Osteocyte (in vitro differentiated cells): ENCODE data around the gene HOXC9. TPM values are rescaled to one million over a fixed set of nuclear protein-coding genes. Genes with fewer than 3 reads are reported as not detected.

ENCODE experiments used
- DNase-seq: peaks from one replicate; pipeline ENCODE4 v3.0.0; 2021; ENCODE audit warnings: mixed read lengths; ENCODE audit not compliant: unreplicated experiment; ENCODE audit errors: extremely low spot score
- H3K27ac Mint-ChIP-seq: one replicate; pipeline ENCODE4 v1.8.0; 2021; ENCODE audit warnings: mild to moderate bottlenecking, mixed read lengths; ENCODE audit not compliant: unreplicated experiment
- H3K27me3 Mint-ChIP-seq: one replicate; pipeline ENCODE4 v1.8.0; 2021; ENCODE audit warnings: mixed read lengths; ENCODE audit not compliant: unreplicated experiment
- H3K36me3 Mint-ChIP-seq: one replicate; pipeline ENCODE4 v1.8.0; 2021; ENCODE audit warnings: mixed read lengths; ENCODE audit not compliant: unreplicated experiment
- H3K4me1 Mint-ChIP-seq: one replicate; pipeline ENCODE4 v1.8.0; 2021; ENCODE audit warnings: mixed read lengths; ENCODE audit not compliant: unreplicated experiment
- H3K4me3 Mint-ChIP-seq: one replicate; pipeline ENCODE4 v1.8.0; 2021; ENCODE audit warnings: mild to moderate bottlenecking, moderate library complexity, mixed read lengths; ENCODE audit not compliant: unreplicated experiment
- H3K9me3 Mint-ChIP-seq: one replicate; pipeline ENCODE4 v1.8.0; 2021; ENCODE audit warnings: mixed read lengths; ENCODE audit not compliant: unreplicated experiment
- microRNA-seq: library from miRNA; unstranded; fragments of <30 nt; microRNA quantifications from one replicate; pipeline ENCODE4 v1.1.0, GENCODE V29; 2020; ENCODE audit not compliant: unreplicated experiment
- total RNA-seq: library from RNA; stranded (reverse); gene quantifications from 2 replicates; pipeline ENCODE4 v1.2.1, GENCODE V29; 2021
- TF ChIP-seq, protein P1 (sequence below): fragments of 200-600 bp; sonication (generic); IDR thresholded peaks from 2 replicates; pipeline ENCODE4 v1.5.0; 2021; ENCODE audit warnings: antibody characterized with exemption, mild to moderate bottlenecking, moderate library complexity

The HOXC9 gene
- total RNA-seq, 1 donor from 2014 or later: not detected

DNA sequence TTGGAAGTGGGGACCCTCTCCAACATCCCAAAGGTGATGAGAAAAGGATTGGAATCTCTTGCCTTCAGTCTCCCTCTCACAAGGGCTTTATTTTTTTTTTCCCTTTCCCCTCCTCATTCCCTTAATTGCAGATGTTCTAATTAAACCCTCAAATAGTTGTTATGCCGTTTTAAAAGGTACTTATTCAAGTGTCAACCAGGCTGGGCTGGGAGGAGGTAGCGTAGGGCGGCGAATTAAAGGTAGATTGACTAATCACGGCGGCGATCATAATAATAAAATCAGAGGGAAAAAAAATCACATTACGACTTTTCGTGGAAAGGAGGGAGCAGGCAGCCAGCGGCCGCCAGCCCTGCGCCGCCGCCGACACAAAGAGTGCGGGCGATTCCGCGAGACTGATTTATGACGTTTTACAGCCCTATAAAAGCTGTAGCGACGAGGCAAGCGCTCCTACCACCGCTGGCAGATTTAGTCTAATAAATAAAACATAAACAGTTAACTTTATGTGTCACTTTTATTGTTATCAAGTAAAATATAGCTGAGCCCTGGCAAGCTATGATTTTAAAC is 52.0 kb downstream of the HOXC9 start:
- H3K4me1 Mint-ChIP-seq: no peaks in the 10 kb centered on the region
- DNase-seq: no peak
- TF ChIP-seq, protein P1, sequence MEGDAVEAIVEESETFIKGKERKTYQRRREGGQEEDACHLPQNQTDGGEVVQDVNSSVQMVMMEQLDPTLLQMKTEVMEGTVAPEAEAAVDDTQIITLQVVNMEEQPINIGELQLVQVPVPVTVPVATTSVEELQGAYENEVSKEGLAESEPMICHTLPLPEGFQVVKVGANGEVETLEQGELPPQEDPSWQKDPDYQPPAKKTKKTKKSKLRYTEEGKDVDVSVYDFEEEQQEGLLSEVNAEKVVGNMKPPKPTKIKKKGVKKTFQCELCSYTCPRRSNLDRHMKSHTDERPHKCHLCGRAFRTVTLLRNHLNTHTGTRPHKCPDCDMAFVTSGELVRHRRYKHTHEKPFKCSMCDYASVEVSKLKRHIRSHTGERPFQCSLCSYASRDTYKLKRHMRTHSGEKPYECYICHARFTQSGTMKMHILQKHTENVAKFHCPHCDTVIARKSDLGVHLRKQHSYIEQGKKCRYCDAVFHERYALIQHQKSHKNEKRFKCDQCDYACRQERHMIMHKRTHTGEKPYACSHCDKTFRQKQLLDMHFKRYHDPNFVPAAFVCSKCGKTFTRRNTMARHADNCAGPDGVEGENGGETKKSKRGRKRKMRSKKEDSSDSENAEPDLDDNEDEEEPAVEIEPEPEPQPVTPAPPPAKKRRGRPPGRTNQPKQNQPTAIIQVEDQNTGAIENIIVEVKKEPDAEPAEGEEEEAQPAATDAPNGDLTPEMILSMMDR: no peak
- H3K27ac Mint-ChIP-seq: no peak overlapping the region
- H3K4me3 Mint-ChIP-seq: no peak overlapping the region
- no peaks in the 10 kb centered on the region for H3K36me3 Mint-ChIP-seq
- no peaks in the 10 kb centered on the region for H3K9me3 Mint-ChIP-seq
- peaks cover 94% of the 10 kb centered on the region for H3K27me3 Mint-ChIP-seq

DNA sequence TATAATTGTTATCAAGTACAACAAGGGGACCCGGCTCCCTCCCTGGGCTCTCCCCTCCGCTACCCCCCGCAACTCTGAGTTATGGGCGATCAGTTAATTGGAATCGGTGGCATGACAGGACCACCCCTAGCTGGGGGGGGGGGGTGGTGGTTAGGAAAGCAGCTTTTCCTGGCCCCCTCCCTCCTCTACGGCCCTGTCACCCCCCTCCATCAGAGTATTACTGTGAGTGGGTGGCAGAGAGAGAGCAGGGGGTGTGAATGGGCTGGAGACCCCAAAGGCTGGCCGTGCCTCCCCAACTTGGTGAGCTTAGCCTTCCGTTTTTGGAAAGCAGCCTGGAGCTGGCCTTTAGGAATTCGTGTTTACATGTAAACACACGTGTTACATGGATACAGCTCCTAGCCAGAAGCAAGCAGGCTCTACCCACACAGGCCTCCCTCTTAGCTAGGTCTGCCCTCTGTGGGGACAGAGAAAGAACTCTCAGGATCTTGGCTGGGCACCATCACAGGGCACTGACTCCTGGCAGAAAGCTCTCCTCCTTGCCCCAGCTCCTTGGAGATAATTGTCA is 52.6 kb downstream of the HOXC9 start:
- H3K4me1 Mint-ChIP-seq: no peaks in the 10 kb centered on the region
- H3K36me3 Mint-ChIP-seq: no peaks in the 10 kb centered on the region
- no peak overlapping the region for H3K4me3 Mint-ChIP-seq
- TF ChIP-seq, protein P1: no peak
- H3K27ac Mint-ChIP-seq: no peak overlapping the region
- H3K9me3 Mint-ChIP-seq: no peaks in the 10 kb centered on the region
- H3K27me3 Mint-ChIP-seq: peaks cover 95% of the 10 kb centered on the region
- no peak for DNase-seq

Small RNA genes lying within 50 kb of the gene (microRNA-seq; reads per million reads assigned to microRNA genes)
- gene MIR196A2 (not detected), gene MIR615 (not detected)

Other genes starting within 250 kb of the HOXC9 start
- not detected in 2 replicates for gene CISTR, start 248.2 kb upstream of the HOXC9 start, total RNA-seq
- not detected in 2 replicates for gene HOXC13, start 61.3 kb upstream of the HOXC9 start, total RNA-seq
- gene HOXC12, start 45.3 kb upstream of the HOXC9 start, total RNA-seq: not detected in 2 replicates
- gene HOXC11, start 27.0 kb upstream of the HOXC9 start, total RNA-seq: not detected in 2 replicates
- gene HOTAIR, start 25.2 kb upstream of the HOXC9 start, total RNA-seq: not detected in 2 replicates
- not detected in 2 replicates for gene HOXC10, start 15.0 kb upstream of the HOXC9 start, total RNA-seq
- not detected in 2 replicates for gene HOXC8, start 8.8 kb downstream of the HOXC9 start, total RNA-seq
- not detected in 2 replicates for gene HOXC6, start 28.3 kb downstream of the HOXC9 start, total RNA-seq
- not detected in 2 replicates for gene HOXC5, start 32.9 kb downstream of the HOXC9 start, total RNA-seq
- gene HOXC4, start 53.7 kb downstream of the HOXC9 start, total RNA-seq: not detected in 2 replicates
- gene SMUG1, start 188.8 kb downstream of the HOXC9 start, total RNA-seq: 33.8 and 34.5 TPM in 2 replicates